Fibroblast of peridontal ligament (primary cell): Measurements from ENCODE around the gene PROZ.
"Not testable (repeated sequence)": the region's sequence is repeated elsewhere in the genome, so short reads cannot be mapped to it uniquely, and the experiment has no call there.

Experiments used
- DNase-seq: peaks from one replicate; pipeline ENCODE4 v3.0.0-alpha.2; 2010; ENCODE audit errors: extremely low read depth

Gene PROZ

DNA sequence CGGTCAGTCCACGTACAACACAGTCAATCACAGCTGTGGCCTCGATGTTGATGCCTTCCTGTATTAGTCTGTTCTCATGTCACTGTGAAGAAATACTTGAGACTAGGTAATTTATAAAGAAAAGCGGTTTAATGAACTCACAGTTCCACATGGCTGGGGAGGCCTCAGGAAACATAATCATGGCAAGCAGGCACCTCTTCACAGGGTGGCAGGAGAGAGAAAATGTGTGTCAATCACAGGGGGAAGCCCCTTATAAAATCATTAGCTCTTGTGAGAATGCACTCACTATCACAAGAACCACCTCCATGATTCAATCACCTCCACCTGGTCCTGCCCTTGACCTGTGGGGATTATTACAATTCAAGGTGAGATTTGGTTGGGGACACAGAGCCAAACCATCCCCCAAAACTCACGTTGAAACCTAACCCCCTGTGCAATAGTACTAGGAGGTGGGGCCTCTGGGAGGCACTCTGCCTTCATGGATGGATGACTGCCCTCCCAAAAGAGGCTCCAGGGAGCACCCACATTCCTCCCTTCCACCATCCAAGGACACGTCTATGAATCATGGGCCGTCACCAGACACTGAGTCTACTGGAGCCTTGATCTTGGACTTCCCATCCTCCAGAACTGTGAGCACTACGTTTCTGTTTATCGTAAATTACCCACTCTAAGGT, 2.3 kb upstream of the PROZ start:
- no peak for DNase-seq

DNA sequence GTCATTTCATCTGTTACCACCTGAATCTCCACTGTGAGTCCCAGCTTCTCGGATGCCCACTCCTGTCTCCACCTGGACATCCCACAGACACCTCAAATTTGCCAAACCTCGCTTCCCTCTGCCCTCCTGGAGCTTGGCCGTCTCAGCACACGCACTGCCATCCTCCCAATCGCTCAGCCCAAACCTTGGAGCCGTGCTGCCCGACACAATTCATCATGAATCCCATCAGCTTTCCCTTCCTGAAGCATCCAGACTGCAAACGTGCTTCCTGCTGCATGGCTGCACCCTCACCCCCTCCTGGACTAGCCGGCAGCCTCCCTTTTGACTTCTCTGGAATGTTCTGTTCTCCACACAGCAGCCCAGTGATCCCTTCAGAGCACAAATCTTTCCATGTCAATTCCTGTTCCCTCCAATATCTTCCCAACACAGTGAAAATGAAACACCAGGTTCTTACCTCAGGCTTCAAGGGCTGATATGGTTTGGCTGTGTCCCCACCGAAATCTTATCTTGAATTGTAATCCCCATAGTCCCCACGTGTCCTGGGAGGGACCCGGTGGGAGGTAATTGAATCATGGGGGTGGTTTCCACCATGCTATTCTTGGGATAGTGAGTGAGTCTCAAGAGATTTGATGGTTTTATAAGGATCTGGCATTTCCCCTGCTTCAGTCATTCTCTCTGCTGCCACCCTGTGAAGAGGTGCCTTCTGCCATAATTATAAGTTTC, 1.1 kb upstream of the PROZ start:
- DNase-seq, result peak; percentile 7

DNA sequence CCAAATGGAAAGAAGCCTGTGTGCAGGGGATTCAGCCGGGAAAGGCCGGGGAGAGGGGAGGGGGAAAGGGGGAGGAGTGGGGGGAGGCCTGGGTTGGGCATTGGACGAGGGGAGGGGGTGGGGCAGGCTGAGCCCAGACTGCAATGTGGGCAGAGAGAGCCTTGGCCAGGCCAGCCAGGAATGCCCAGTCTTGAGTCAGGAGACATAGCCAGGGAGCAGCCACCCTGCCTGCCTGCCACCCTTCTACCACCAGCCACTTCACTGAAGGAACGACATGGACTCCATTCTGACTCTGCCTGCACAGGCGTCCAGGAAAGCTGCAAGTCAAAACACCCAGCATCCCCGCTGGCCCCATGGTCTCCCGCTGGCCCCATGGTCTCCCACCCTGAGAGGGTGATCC, 498 bp downstream of the PROZ start:
- no peak for DNase-seq

DNA sequence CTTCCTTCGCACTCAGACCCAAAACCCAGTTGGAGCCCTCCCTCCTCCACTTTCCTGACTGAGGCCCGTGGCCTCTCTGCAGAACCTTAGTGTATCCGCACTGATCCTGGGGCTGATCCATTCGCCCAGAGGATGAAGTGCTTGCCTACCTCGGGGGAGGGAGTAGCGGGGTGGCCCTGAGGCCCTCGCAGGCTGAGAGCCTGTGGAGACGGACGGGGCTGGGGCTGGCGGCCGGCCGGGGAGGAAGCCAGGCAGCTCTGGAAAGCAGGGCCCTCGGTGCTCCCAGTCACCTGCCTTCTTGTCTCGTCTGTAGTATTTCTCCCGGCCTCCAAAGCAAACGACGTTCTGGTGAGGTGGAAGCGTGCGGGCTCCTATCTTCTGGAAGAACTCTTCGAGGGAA, 1.3 kb downstream of the PROZ start:
- DNase-seq, result no peak

DNA sequence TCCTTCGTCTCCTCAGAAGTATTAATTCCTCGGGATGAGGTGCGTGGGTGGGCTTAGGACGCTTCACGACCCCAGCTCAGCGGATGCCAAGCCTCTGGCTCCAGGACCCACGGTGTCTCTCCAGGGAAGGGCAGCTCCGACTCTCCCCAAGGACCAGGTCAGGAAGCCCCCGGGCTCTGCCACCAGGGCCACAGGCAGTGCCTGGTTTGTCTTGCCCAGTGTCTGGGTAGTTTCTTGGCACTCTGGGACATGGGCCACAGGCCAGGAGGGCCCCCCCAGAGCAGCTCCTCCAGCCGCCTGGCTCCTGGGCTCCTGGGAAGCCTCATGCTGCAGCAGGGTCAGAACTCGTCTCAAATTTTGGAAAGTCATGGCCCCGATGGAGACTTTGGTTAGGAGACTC, 2.5 kb downstream of the PROZ start:
- DNase-seq, result no peak

DNA sequence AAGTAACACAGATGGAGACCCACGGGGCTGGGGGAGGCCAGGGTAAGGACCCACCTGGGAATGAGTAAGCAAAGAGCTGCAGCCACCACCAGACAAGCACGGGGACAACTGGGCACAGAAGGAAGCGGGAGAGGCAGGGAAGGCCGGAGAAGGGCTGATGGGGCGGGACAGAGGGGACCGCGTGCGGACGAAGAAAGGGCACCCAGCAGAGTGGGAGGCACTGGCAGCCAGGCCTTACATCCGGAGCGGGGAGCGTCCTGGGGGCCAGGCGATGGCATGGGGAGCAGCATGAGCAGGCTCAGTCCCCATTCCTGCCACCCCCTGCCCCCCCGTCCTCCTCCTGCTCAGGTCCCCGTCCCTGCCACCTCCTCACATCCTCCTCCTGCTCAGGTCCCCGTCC, 3.0 kb downstream of the PROZ start:
- DNase-seq, result no peak

DNA sequence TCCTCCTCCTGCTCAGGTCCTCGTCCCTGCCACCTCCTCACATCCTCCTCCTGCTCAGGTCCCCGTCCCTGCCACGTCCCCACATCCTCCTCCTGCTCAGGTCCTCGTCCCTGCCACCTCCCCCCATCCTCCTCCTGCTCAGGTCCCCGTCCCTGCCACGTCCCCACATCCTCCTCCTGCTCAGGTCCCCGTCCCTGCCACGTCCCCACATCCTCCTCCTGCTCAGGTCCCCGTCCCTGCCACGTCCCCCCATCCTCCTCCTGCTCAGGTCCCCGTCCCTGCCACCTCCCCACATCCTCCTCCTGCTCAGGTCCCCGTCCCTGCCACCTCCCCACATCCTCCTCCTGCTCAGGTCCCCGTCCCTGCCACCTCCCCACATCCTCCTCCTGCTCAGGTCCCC, 3.5 kb downstream of the PROZ start:
- not testable (repeated sequence) for DNase-seq

DNA sequence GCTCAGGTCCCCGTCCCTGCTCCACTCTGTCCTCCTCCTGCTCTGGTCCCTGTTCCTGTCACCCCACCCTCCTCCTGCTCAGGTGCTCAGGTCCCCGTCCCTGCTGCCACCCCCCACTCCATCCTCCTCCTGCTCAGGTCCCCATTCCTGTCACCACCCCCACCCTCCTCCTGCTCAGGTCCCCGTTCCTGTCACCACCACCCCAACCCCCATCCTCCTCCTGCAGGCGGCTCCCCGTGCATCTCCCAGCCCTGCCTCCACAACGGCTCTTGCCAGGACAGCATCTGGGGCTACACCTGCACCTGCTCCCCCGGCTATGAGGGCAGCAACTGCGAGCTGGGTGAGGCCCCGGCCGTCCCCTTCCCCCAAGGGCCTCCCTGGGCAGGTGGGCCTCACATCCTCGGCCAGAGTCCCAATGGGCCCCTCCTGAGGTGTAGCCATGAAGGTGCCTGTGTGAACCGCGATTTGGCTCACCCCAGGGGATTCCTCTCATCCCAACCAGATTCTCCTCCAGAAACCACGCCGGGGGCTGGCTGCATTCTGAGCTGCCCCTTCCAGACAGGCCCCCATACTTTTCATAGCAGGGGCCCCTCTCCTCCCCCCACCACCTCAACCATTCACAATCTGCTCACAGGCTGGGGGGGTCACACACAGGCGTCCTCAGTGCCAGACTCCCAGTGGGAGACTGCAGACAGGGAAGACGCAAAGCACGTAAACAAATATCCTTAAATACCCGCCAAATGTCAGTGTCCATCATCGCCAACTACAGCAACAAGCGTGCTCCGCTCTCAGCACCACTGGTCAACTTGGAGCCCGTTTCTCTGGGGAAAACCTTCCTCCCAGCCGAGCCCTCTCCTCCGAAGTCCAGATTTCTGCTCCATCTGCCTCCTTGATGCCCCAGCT, 4.6 kb downstream of the PROZ start:
- DNase-seq, result no peak

DNA sequence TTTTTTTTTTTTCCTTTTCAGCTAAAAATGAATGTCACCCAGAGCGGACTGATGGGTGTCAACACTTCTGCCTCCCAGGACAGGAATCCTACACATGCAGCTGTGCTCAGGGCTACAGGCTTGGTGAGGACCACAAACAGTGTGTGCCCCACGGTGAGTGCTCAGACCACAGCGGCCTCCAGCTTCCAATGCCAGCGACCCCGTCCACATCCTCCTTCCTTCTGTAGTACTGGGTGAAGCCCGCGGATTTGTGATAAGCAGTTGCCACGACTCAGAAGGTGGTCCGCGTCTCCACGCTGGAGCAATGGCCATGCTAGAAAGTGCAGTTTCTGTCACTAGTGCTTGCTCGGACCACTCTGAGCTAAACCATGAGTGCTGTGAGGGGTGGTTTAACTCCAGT, 6.0 kb downstream of the PROZ start:
- no peak for DNase-seq

DNA sequence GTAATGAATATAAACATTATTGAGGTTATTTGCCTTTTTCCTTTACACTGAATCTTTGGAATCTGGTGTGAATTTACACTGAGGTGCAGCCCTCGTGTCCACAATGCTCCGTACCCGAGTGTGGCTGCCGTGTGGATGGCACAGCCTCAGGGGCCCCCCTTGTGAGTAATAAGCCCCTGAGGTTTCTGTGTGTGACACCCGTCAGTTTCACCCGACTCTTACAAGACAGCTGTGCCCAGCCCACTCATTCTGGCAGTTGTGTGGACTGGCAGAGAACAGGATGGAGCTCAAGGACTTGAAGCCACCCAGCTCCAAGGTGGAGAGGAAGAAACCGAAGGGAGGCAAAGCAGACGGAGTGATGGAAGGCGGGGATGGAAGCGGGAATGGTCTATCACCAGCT, 7.8 kb downstream of the PROZ start:
- no peak for DNase-seq

DNA sequence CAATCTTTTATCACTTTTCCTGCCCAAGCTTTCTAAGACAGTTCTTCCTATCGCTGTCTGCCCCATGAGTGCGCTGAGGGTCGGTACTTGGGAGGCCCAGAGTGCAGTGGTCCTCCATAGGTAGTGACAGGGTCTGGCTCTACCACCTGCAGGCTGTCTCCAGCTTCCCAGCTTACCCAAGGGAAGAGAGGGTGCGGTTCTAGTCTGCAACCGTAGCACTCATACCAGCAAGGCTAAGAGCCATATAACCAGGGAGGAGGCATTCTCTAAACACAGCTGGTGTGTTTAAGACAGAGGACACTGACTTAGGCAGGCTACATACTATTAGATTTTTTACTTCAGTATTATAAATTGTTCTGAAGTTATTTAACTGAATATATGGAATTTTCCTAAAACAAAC, 8.2 kb downstream of the PROZ start:
- no peak for DNase-seq

DNA sequence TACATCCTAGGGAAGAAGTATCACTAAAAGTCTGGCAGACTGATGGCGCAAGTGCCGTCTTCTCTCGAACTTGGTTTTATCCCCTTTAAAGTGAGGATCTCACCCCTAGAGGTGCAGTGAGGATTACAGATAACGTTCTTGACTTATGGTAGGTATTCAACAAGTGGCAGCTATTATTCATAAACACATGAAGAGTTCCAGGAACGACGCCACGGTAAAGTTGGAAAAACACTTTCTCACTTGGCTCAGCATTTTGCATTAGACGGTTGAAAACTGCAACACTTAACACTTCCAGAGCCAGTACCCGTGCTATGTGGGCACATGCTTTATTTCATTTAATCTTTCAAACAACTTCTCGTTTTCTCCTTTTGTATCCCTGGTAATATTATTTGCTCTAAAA, 8.7 kb downstream of the PROZ start:
- DNase-seq, result no peak

DNA sequence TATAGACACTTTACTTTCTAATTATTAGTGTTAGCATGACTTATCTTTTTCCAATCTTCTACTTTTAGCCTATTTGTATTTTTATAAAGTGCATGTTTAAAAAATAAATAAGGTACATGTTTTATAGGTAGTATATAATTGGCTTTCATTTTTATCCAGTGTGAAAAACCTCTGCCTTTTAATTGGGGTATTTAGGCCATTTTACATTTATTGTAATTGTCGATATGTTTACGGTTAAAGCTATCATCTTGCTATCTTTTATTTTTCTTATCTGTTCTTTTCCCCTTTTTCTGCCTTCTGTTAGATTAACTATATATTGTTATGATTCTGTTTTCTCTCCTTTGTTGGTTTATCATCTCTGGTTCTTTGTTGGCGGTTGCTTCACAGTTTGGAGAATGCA, 9.1 kb downstream of the PROZ start:
- no peak for DNase-seq

DNA sequence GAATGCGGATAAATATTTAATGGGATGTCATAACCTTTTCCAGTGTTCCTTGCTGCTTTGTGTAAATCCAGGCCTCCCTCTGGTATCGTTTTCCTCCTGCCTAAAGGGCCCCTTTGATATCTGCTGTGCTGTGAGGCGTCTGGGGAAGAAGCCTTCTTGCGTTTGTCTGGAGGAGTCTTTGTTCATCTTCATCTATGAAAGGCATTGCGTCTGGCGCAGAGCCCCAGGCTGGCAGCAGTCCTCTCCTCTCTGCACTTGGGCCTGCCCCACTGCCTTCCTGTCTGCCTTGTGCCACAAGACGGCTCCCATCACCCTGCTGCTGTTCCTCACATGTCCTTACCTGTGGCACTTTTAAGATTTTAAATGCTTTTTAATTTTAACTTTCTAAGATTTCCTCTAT, 9.8 kb downstream of the PROZ start:
- no peak for DNase-seq

DNA sequence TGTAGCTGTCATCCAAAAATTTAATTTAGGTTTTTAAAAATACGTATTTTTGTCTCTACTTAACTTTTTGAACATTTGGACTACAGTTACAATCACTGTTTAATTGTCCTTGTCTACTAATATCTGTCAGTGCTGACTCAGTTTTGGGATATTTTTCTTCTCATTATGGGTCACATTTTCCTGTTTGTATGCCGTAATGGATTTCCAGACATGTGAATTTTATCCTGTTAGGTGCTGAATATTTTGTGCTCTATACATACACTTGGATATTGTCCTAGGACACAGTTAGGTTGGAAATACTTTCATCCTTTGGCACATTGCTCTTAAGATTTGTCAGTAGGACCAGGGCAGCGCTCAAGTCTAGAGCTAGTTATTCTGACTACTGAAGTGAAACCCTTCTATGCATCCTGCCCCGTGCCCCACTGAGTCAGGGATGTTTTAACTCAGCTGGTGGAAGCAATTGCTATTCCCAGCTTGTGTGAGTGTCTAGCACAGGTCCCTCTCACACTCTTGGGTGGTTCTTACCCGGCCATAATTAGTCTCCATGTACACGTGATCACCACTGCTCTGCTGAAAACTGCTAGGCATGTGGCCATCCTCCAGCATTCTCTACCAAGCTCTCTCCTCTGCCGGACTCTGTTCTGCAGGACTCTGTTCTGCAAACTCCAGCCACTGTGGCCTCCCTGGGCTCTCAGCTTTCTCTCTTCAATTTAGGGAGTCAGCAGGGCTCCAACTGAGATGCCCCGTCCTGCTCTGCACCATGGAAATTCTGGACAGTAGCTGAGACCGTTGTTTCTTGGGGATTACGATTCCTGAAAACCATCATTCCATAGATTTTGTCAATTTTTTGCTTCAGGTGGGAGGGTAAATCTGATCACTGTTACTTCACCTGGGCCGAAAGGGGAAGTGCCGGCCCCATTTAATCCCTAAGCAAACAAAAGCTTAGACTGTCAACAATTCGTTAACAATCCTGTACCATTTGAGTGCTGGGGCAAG, 11.1 kb downstream of the PROZ start:
- DNase-seq, result no peak

DNA sequence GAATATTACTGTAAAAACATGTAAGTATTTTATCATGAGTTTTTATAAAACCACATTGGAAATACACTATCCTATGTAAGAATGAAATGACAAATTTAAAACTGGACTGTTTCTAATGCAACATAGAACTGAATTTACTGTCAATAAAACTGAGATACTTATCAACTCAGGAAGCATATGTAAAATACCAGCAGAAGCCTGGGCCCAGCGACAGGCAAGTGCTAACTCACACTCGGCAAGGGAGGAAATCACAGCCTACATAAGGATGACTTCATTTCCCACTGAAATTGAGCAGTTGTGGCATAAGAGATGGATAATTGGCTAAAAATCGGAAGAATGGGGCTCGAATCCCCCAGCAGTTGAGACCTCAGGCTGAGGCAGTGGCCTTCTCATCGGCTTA, 12.1 kb downstream of the PROZ start:
- no peak for DNase-seq

DNA sequence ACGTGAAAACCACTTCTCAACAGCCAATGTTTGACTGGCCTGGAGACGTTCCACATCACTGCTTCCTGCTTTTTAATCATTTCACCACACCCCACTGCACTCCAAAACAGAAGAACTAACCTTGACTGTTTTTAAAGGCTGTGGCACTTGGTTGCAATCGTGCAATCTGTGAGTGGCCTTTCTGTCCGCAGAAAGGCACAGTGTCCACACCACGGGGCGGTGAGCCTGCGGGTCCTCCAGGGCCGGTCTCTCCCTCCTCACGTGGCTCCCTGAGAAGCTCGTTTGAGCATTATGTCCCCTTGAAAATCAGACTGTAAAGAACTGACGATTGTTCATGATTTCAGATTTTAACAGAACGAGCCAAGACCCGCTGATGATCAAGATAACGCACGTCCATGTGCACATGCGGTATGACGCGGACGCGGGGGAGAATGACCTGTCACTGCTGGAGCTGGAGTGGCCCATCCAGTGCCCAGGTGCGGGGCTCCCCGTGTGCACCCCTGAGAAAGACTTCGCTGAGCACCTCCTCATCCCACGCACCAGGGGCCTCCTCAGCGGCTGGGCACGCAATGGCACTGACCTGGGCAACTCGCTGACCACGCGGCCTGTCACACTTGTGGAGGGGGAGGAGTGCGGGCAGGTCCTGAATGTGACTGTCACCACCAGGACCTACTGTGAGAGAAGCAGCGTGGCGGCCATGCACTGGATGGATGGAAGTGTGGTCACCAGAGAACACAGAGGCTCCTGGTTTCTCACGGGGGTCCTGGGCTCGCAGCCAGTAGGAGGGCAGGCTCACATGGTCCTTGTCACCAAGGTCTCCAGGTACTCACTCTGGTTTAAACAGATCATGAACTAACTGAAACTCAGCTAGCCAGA, 13.0 kb downstream of the PROZ start:
- DNase-seq, result no peak

DNA sequence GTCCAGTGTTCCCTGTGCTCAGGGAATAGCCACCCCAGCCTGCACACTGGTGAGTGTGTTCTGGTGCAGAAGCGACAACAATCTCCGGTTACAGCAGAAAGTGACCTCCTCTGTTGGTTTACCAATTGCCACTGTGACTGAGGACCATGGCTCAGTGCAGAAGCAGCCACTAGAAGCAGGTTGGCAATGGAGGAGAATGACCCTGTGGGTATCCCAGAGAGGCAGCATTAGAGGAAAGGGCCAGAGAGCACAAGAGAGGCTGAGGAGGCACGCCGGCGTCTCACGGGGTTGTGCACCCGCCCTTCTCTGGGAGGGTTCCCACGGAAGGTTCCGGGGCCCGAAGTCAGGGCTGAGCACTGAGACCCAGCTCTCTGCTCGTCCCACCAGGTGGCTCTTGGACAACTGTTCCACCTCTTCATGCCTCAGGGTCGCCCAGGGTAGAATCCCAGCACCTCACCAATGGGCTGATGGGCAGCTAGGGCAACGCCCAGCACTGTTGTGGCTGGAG, 14.0 kb downstream of the PROZ start:
- no peak for DNase-seq

DNA sequence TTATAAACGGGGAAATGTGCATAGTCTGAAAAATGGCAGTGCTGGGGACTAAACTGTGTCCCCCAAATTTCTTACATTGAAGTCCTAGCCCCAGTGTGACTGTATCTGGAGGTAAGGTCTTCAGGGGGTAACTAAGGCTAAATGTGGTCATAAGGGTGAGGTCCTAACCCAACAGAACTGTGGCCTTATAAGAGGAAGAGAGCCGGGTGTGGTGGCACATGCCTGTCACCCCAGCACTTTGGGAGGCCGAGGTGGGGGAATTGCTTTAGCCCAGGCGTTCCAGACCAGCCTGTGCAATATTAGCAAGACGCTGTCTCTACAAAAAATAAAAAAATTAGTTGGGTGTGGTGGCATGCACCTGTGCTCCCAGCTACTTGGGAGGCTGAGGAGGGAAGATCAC, 17.8 kb downstream of the PROZ start:
- DNase-seq, result no peak

DNA sequence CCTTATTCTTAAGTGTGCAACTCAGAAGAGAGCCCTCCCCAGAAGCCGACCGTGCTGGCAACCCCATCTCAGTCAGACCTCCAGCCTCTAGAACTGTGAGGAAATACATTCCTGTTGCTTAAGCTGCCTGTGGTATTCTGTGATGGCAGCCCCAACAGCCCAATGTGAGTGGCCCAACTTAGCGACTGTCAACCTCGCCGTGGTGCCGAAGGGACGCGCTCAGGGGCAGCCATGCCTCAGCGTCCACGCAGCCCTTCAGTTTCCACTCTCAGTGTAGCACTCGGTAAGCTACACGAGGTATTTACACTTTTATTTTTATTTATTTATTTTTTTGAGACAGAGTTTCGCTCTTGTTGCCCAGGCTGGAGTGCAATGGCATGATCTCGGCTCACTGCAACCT, 18.4 kb downstream of the PROZ start:
- DNase-seq, result no peak
